ENCODE results near the gene PFDN6.

The PFDN6 gene

GRCh38 chr6:33288921-33289783, at the start of gene PFDN6, which contains the start of gene WDR46:
Gene PFDN6 (plus strand): TSS chr6:33289601. CDS start chr6:33289857, 256 bp downstream.
Gene WDR46 (minus strand): TSS chr6:33289239. CDS start chr6:33289170, 69 bp downstream.
- no peak for TF ChIP-seq CTCF (IDR thresholded peaks at IDR 0.05; ENCODE audit: low read depth, low read length)
- no peak for DNase-seq (ENCODE audit: extremely low read depth, low read depth)

- DNase-seq (ENCODE audit: extremely low read depth, low read depth): no peak
- TF ChIP-seq CTCF (IDR thresholded peaks at IDR 0.05; ENCODE audit: low read depth, low read length): no peak
These were observed 47.4 kb upstream of the PFDN6 start for GRCh38 chr6:33241968-33242367.

- TF ChIP-seq CTCF (IDR thresholded peaks at IDR 0.05; ENCODE audit: low read depth, low read length): no peak
These were observed 45.9 kb upstream of the PFDN6 start for GRCh38 chr6:33243476-33243875.

GRCh38 chr6:33247977-33248642, 41.3 kb upstream of the PFDN6 start:
- TF ChIP-seq CTCF (IDR thresholded peaks at IDR 0.05; ENCODE audit: low read depth, low read length): peak; percentile 88
- DNase-seq (ENCODE audit: extremely low read depth, low read depth): peak; percentile 59

More at GRCh38 chr6:33243476-33243875, 45.9 kb upstream of the PFDN6 start:
- DNase-seq (ENCODE audit: extremely low read depth, low read depth): no peak

GRCh38 chr6:33248643-33248931, 40.8 kb upstream of the PFDN6 start:
- no peak for TF ChIP-seq CTCF (IDR thresholded peaks at IDR 0.05; ENCODE audit: low read depth, low read length)
- no peak for DNase-seq (ENCODE audit: extremely low read depth, low read depth)

- peak; percentile 98 for DNase-seq (ENCODE audit: extremely low read depth, low read depth)
- peak; percentile 13 for TF ChIP-seq CTCF (IDR thresholded peaks at IDR 0.05; ENCODE audit: low read depth, low read length)
These were observed 40.3 kb upstream of the PFDN6 start for GRCh38 chr6:33248932-33249731.

Data from AG09319 (cell line).